Measurements from ENCODE around the gene PIK3C2G.

Gene PIK3C2G

DNA sequence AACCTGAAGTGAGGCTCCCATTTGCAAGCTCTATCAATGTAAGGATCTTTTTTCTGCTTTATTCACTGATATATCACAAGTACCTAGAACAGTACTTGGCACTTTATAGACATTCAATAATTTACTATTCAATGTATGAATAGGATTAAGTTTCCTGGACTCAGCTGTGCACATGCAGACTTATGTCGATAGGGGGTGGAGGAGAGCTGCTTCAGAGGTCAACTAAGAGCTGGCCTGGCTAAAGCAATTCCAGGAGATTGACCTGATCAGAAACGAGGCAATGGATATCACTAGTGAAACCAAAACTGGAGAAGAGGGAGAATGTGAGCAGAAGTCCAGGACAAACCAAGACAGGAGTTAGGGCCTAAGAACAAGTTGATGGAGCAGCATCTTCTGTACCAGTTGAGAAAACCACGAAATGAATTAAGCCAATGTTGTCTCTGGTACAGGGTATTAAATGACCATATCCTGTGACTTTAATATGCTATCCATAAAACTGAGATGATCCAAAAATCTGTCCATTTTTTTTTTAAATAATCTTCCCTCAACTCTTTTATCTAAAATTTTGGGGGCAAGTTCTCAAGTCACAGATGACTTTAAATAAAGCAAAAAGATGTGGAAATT is 169.2 kb downstream of the PIK3C2G start:
- H3K4me3 ChIP-seq (replicated peaks in 1 of 2; ENCODE audit: low read depth in 2 of 2, low read length in 2 of 2), result no peak overlapping the region
- TF ChIP-seq, protein P1, sequence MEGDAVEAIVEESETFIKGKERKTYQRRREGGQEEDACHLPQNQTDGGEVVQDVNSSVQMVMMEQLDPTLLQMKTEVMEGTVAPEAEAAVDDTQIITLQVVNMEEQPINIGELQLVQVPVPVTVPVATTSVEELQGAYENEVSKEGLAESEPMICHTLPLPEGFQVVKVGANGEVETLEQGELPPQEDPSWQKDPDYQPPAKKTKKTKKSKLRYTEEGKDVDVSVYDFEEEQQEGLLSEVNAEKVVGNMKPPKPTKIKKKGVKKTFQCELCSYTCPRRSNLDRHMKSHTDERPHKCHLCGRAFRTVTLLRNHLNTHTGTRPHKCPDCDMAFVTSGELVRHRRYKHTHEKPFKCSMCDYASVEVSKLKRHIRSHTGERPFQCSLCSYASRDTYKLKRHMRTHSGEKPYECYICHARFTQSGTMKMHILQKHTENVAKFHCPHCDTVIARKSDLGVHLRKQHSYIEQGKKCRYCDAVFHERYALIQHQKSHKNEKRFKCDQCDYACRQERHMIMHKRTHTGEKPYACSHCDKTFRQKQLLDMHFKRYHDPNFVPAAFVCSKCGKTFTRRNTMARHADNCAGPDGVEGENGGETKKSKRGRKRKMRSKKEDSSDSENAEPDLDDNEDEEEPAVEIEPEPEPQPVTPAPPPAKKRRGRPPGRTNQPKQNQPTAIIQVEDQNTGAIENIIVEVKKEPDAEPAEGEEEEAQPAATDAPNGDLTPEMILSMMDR (IDR thresholded peaks at IDR 0.05; ENCODE audit: low read depth, low read length), result peak; percentile 94
- peak; percentile 76 to 78 for DNase-seq (ENCODE audit: low read depth in 2 of 2)

DNA sequence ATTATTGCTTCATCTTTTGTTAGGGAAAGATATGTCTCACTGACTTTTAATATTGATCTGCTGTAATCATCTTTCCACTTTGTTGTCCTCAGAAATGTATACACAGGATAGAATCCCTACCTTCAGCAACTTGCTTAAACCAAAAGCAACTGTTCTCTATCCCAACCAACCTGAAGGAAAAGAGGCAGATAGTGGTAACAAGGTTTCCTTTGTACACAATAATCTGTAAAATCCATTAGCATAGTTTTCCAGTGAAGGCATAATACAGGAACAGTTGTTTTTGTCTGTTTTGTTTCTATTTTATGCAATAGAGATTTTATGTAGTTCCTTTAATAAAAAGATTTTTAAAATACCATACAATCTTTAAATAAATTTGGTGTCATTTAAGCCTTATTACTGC is 170.5 kb downstream of the PIK3C2G start:
- TF ChIP-seq, protein P1 (IDR thresholded peaks at IDR 0.05; ENCODE audit: low read depth, low read length), result no peak
- DNase-seq (ENCODE audit: low read depth in 2 of 2), result no peak
- no peak overlapping the region for H3K4me3 ChIP-seq (replicated peaks in 1 of 2; ENCODE audit: low read depth in 2 of 2, low read length in 2 of 2)

DNA sequence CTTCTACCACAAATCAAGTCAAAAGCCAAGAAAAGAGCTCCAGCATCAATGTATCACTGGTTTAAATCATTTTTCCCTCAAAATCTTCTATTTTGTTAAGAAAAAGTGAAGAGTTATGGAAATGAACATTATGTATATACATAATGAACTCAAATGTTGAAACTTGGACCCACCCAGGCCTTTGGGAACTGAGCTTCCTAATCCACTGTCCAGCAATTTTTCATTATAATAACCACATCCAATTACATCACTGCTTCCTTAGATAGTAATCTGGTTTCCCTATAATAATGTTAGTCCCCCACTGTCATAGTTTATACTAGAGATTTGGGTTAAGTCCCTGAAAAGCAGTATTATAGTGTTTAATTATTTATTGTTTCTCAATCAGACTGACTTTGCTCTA is 170.9 kb downstream of the PIK3C2G start:
- TF ChIP-seq, protein P1 (IDR thresholded peaks at IDR 0.05; ENCODE audit: low read depth, low read length), result no peak
- no peak overlapping the region for H3K4me3 ChIP-seq (replicated peaks in 1 of 2; ENCODE audit: low read depth in 2 of 2, low read length in 2 of 2)
- DNase-seq (ENCODE audit: low read depth in 2 of 2), result peak in 1 of 2 donors; percentile 18

DNA sequence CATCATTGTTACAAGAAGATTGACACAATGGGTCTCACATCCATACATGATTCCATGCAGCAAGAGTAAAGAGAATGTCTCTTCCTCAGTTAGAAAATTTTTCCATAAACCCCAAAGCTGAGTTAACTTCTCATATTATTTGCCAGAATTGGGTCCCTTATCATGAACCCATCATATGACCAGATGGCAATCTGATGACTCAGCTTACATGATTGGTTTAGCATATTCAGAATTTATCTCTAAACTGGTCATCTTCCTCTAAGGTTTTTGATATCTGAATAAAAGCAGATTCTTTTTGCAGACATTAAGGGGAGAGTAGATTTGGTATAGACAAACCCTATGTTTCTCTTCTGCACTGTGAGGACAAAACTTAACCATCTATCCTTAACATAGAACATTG is 174.9 kb downstream of the PIK3C2G start:
- TF ChIP-seq, protein P1 (IDR thresholded peaks at IDR 0.05; ENCODE audit: low read depth, low read length), result no peak
- no peak for DNase-seq (ENCODE audit: low read depth in 2 of 2)
- H3K4me3 ChIP-seq (replicated peaks in 1 of 2; ENCODE audit: low read depth in 2 of 2, low read length in 2 of 2), result no peak overlapping the region

DNA sequence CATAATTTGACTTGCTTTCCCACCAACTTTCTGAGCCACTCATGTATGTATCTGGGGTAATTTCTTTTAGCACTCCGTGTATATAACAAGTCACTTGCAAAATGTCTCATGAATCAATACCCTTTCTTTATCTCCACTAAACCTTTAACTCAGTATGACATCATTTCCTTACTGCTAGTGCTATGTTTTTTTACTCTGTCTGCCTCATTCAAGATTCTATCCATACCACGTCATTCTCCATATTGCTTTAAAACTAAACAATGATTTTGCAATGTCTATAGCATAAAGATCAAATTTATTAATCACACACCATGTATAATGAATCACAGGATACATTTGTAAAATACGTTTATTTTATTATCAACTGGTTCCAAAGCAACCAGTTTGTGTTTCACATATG is 178.2 kb downstream of the PIK3C2G start:
- peak; percentile 25 to 69 for DNase-seq (ENCODE audit: low read depth in 2 of 2)
- TF ChIP-seq, protein P1 (IDR thresholded peaks at IDR 0.05; ENCODE audit: low read depth, low read length), result no peak
- H3K4me3 ChIP-seq (replicated peaks in 1 of 2; ENCODE audit: low read depth in 2 of 2, low read length in 2 of 2), result no peak overlapping the region

DNA sequence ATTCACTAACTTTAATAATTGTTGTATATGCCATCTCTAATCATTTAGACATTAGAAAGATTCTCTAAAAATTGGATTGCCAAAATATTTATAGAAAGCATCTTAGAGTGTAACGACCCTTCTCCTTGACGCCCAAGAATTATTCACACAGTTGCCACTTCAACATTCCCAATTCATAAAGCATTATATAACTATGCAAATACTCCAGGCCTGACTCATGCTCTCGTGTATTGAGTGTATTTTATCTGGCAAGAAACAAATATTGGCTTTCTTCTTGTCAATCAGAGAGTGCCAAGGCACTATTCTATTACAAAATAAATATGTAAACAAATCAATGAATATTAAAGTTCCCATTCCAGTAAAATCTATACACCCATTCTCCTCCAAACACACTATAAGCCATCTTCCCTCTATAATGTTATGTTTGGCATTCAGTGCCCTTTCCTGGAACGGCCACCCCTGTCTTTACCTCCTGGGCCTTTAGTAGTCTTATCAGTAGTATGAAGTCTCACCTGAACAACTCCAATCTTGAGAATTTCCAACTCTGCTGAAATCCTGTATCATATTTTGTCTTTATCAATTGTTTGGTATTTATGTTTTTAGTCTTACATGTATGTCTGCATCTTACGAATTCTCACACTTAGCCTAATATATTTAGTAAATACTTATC is 182.6 kb downstream of the PIK3C2G start:
- no peak overlapping the region for H3K4me3 ChIP-seq (replicated peaks in 1 of 2; ENCODE audit: low read depth in 2 of 2, low read length in 2 of 2)
- DNase-seq (ENCODE audit: low read depth in 2 of 2), result peak; percentile 26 to 64
- TF ChIP-seq, protein P1 (IDR thresholded peaks at IDR 0.05; ENCODE audit: low read depth, low read length), result no peak
